ENCODE measurements around the gene EYA2. TPM values are rescaled to one million over a fixed set of nuclear protein-coding genes. Genes with fewer than 3 reads are reported as not detected.

EYA2 gene
- polyA plus RNA-seq, 3 donors: 0.04 to 0.16 TPM; not detected in 1

GRCh38 chr20:47067776-47068175, 173.1 kb downstream of the EYA2 start:
- WGBS (ENCODE audit: insufficient coverage): no CpG with 5 or more reads among the region's 3 CpGs
- H3K36me3 Mint-ChIP-seq: no peaks in the 10 kb centered on the region
- H3K27me3 ChIP-seq (ENCODE audit: control insufficient read depth in 2 of 2, insufficient read depth in 2 of 2, low read length in 2 of 2): no peaks in the 10 kb centered on the region
- H3K79me2 ChIP-seq (ENCODE audit: insufficient read depth, low read length): no peaks in the 10 kb centered on the region
- H3K27ac ChIP-seq (ENCODE audit: low read depth in 1 of 2, low read length in 2 of 2): no peak overlapping the region
- H3K4me1 Mint-ChIP-seq: no peaks in the 10 kb centered on the region
- no peak overlapping the region for H3K4me3 Mint-ChIP-seq
- H4K20me1 ChIP-seq (ENCODE audit: insufficient read depth, low read length): no peaks in the 10 kb centered on the region
- no peaks in the 10 kb centered on the region for H3K36me3 ChIP-seq (replicated peaks in 1 of 2; ENCODE audit: control insufficient read depth in 1 of 2, insufficient read depth in 2 of 2, low read length in 2 of 2)
- peaks cover 2 to 3% (median 2%) of the 10 kb centered on the region in 3 donors for H3K27me3 Mint-ChIP-seq (ENCODE audit: low read depth in 3 of 3)
- no peaks in the 10 kb centered on the region for H3K4me1 ChIP-seq (ENCODE audit: control insufficient read depth in 1 of 2, insufficient read depth in 2 of 2, low read length in 2 of 2)
- no peak overlapping the region for H3K27ac Mint-ChIP-seq
- H3K9ac ChIP-seq (ENCODE audit: insufficient read depth, low read length, poor library complexity, severe bottlenecking): no peak overlapping the region
- DNase-seq: no peak
- intact Hi-C loops (cut with micrococcal nuclease): no loop called here
- no peak overlapping the region for H3K4me2 ChIP-seq (replicated peaks; ENCODE audit: extremely low read depth, low read length, poor library complexity, severe bottlenecking)
- H3K4me3 ChIP-seq (replicated peaks in 1 of 3; ENCODE audit: low read depth in 2 of 3, low read length in 3 of 3): no peak overlapping the region
- peaks cover 36% of the 10 kb centered on the region in 2 donors for H3K9me3 ChIP-seq (replicated peaks in 1 of 2; ENCODE audit: control insufficient read depth in 1 of 2, insufficient read depth in 1 of 2, low read length in 2 of 2)
- TF ChIP-seq CTCF (IDR thresholded peaks at IDR 0.05): no peak
- H3K9me3 Mint-ChIP-seq: peaks cover 26 to 49% (median 40%) of the 10 kb centered on the region in 7 donors
- H2AFZ ChIP-seq (ENCODE audit: insufficient read depth, low read depth, low read length, poor library complexity, severe bottlenecking): no peak overlapping the region

GRCh38 chr20:47070176-47070575, 175.5 kb downstream of the EYA2 start:
- Mint-ChIP-seq H3K27me3 (ENCODE audit: low read depth in 3 of 3) (peaks cover 0 to 3% (median 1%) of the 10 kb centered on the region in 3 donors), H3K36me3 (no peaks in the 10 kb centered on the region), H3K9me3 (peaks cover 26 to 56% (median 41%) of the 10 kb centered on the region in 7 donors), H3K4me1 (no peaks in the 10 kb centered on the region), H3K4me3 (no peak overlapping the region), H3K27ac (no peak overlapping the region)
- Histone ChIP-seq H3K4me1 (ENCODE audit: control insufficient read depth in 1 of 2, insufficient read depth in 2 of 2, low read length in 2 of 2) (no peaks in the 10 kb centered on the region), H3K27ac (ENCODE audit: low read depth in 1 of 2, low read length in 2 of 2) (no peak overlapping the region), H2AFZ (ENCODE audit: insufficient read depth, low read depth, low read length, poor library complexity, severe bottlenecking) (no peak overlapping the region), H4K20me1 (ENCODE audit: insufficient read depth, low read length) (no peaks in the 10 kb centered on the region), H3K9ac (ENCODE audit: insufficient read depth, low read length, poor library complexity, severe bottlenecking) (no peak overlapping the region), H3K4me2 (replicated peaks; ENCODE audit: extremely low read depth, low read length, poor library complexity, severe bottlenecking) (no peak overlapping the region), H3K36me3 (replicated peaks in 1 of 2; ENCODE audit: control insufficient read depth in 1 of 2, insufficient read depth in 2 of 2, low read length in 2 of 2) (no peaks in the 10 kb centered on the region), H3K9me3 (replicated peaks in 1 of 2; ENCODE audit: control insufficient read depth in 1 of 2, insufficient read depth in 1 of 2, low read length in 2 of 2) (peaks cover 36 to 40% of the 10 kb centered on the region in 2 donors), H3K79me2 (ENCODE audit: insufficient read depth, low read length) (no peaks in the 10 kb centered on the region), H3K4me3 (replicated peaks in 1 of 3; ENCODE audit: low read depth in 2 of 3, low read length in 3 of 3) (no peak overlapping the region), H3K27me3 (ENCODE audit: control insufficient read depth in 2 of 2, insufficient read depth in 2 of 2, low read length in 2 of 2) (no peaks in the 10 kb centered on the region)
- TF ChIP-seq CTCF (IDR thresholded peaks at IDR 0.05): no peak
- no CpG with 5 or more reads among the region's 3 CpGs for WGBS (ENCODE audit: insufficient coverage)
- intact Hi-C loops (cut with micrococcal nuclease): no loop called here
- no peak for DNase-seq

Measured in CD14-positive monocyte (primary cell).